Adrenal gland (tissue), 5 donors: ENCODE data around the gene STAT4.

ENCODE experiments used
- CTCF ChIP-seq, 6 experiments: fragments of 450-650 bp in 4 of 6; fragments of 200-600 bp in 2 of 6; sonication (generic) in 1 of 6; IDR thresholded peaks; 1 replicate in 5 of 6; 2 replicates in 1 of 6; pipeline versions ENCODE4 v1.5.1 to v1.8.0; 2016 to 2021; ENCODE audit warnings: antibody characterized with exemption in 6 of 6, mild to moderate bottlenecking in 2 of 6, moderate library complexity in 1 of 6
- POLR2A ChIP-seq, 2 donors: fragments of 450-650 bp; IDR thresholded peaks; one replicate each; pipeline ENCODE4 v1.6.1; 2017; ENCODE audit warnings: antibody characterized with exemption in 2 of 2, mild to moderate bottlenecking in 2 of 2, moderate library complexity in 1 of 2
- donor health status: DM: no; HTN: no; CAD: no.

- no peak for TF ChIP-seq POLR2A (IDR thresholded peaks at IDR 0.05)
- no peak for TF ChIP-seq CTCF (IDR thresholded peaks at IDR 0.05)
Observed at GRCh38 chr2:191069606-191070005, 81.2 kb downstream of the STAT4 start.
